Heart left ventricle (tissue), 13 donors: Measurements from ENCODE around the gene PLAGL2.

Source experiments
- CTCF ChIP-seq, 12 donors: fragments of 200-600 bp; sonication (generic) in 4 of 12; IDR thresholded peaks; one replicate each; pipeline versions ENCODE4 v1.5.0 to v1.8.0; 2018 to 2022; ENCODE audit warnings: antibody characterized with exemption in 12 of 12, mild to moderate bottlenecking in 5 of 12
- POLR2A ChIP-seq, 2 donors: fragments of 450-650 bp; IDR thresholded peaks; one replicate each; pipeline ENCODE4 v1.6.1; 2017; ENCODE audit warnings: antibody characterized with exemption in 2 of 2, mild to moderate bottlenecking in 2 of 2, moderate library complexity in 2 of 2
- donor health status: ischemic (EF 13 %, LVEDD 7.1; RV severe dilation, severe dysfunction).
- donor health status: DM: no; HTN: yes; CAD: no.
- donor health status: DM: no; HTN: no; CAD: no.
- donor health status: ischemic (EF 25% LVEDD 6.9; RV normal size, moderate dysfunction).
- donor health status: ischemic (EF 25% LVEDD 5.7; RV mildly dilated, moderate dysfunction).
- donor health status: ischemic (EF 35%, LVEDD 5.7; RV mildly dilated, moderate dysfunction).
- donor health status: nonischemic (EF 11% LVEDD 7.7; RV severe dilation, severe dysfunction).
- donor health status: DM: yes; HTN: yes; CAD: no.
- donor health status: PGD.
- donor health status: ischemic (EF 29% LVEDD 5.4; RV normal size, mild dysfunction).
- donor health status: nonischemic (EF 23%, LVEDD 6.1; RV moderate dilation, normal function).

DNA sequence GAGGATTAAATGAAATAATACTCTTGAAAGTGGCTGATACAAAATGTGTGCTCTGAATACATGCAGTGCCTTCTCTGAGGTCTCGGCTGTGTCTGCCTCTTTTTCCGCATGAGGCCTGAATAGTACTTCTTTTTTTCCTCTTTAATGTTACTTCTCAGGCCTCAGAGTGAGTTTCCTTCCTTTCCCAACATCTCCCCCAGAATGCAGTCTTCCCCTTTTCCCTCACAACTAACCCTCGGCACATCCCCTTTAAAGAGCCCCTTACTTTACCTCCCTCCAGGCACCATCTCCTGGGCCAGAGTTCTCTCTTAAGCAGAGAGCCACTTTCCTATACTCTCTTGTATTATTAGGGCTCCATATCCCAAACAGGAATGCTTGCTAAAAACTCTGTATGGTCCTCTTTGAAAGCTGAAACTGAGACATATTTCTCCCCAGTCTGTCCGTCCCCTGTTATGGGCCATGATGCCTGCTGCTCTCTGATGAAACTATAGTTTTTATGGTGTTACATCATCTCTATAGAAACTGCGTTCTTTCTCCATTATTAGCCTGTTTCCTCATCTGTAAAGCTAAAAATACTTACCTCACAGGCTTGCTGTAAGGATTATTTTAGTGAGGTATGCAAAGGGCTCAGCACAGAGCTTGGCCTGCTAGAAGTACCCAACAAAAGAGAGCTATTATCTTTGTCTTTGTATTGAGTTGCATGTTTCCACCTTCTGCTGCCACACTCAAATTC, 2.3 kb downstream of the PLAGL2 start:
- no peak for TF ChIP-seq POLR2A (IDR thresholded peaks at IDR 0.05)
- TF ChIP-seq CTCF (IDR thresholded peaks at IDR 0.05): no peak
